ENCODE measurements around the gene ZCCHC24.

ZCCHC24 gene

GRCh38 chr10:79394664-79395063 is 50.8 kb downstream of the ZCCHC24 start:
- DNase-seq: no peak

DNA sequence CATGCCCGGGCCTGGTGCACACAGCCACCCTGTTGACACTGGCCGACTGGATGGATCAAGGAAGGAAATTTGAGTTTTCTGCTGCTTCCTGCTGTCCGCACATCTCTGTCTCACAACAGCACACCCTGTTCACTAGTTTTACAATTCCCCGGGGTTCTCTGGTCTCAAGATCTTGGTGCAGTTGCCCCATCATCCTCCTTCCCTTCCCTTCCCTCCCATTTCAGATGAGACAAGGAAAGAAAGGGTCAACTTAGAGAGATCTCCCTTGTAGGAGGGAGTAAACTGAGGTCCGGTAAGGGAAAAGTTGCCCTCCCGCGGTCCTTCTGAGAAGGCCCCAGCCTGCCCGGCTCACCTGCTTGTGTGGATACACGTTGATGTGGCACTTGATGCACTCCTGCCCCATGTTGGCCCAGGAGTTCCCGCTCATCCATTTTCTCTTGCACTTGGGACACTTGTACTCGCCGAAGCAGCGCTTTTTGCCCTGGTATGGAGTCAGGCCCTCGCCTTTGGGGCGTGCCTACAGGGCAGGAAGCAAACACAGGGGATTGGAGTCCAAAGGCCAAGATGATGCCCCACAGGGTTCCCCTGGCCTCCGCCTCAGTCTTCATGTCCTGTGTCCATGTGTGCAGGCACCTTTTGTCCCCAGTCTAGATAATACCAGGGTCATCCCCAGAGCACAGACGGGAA is 51.4 kb downstream of the ZCCHC24 start:
- DNase-seq: no peak

GRCh38 chr10:79393221-79393923 is 52.1 kb downstream of the ZCCHC24 start:
- no peak for DNase-seq

DNA sequence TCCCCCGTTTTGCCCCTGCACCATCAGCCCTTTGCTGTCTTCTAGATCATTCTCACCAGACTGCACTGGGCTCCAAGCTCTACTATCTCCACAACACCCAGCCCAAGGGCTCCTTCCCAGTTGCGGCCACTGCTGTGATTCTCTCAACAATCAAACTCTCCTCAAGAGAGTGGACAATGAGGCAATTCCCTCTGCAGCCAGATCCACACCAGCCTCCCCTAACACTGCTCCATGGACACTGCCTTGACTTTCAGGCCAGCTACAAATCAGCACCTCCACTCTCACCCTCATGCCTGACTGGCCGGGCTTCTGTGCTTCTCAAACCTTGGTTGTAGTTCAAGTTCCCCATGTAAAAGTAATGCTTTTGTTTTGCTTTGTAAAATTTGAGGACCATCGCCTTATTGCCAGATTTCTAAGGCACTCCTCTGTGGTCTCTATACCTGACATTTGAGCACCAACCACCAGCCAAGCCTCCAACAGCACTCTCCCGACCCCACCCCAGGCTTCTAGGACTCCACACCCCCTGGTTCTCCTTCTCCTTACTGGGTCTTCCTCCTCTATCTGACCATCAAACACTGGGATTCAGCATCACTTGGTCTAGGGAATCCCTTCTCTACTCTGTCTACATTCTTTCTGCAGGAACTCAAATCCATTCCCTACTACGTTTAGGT is 52.8 kb downstream of the ZCCHC24 start:
- no peak for DNase-seq

DNA sequence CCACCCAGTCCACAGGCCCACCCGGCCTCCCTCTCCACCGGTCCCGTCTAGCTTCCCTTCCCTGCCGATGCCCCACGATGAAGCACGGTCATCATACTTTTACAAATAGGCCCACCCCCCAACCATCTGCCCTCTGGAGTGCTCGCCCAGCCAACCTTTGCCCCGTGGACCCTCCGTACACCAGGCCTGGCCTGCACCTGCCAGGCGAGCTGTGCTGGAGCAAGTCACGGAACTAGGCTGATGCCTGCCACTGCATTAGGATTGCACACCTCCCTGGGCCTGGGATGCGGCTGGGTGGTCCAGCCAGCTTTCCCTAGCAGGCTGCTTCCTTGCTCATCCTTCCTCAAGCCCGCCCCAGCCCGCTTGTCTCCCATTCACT is 53.4 kb downstream of the ZCCHC24 start:
- DNase-seq: no peak

DNA sequence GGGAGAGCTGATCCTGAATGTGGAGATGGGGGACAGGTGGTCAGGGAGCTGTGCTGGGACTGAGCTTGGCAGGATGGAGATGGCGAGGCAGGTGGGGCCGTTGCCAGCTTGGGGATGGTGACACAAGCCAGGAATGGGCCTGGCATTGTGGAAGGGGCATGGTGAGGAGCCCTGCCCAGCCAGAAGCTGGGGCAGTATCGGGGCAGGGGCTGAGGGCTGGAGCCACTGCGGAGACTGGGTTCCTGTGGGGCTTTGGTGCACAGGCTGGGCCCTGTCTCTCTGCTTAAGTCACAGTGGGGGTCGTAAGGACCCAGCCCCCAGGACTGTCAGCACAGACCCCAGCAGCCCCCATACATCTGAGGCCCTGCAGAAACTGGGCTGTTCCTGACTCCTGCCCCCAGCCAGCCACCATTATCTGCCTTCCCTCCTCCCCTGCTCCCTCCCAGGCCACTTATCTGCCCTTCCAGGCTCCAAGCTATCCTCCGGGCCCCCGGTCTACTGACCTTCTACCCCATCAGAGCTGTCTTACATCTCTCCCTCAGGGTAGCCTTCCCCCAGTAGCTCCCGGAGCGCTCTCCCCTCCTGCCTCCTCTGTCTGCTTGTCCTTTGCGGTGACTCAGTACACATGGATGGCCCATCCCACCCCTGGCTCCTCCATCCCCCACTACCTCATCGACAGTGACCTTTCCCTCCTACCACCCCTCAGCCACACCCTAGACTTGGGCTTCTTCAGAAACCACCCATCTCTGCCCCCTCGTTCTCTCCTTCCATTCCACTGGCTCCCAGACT is 54.0 kb downstream of the ZCCHC24 start:
- no peak for DNase-seq

- no peak for DNase-seq
These were observed 54.7 kb downstream of the ZCCHC24 start for GRCh38 chr10:79390551-79391229.

DNA sequence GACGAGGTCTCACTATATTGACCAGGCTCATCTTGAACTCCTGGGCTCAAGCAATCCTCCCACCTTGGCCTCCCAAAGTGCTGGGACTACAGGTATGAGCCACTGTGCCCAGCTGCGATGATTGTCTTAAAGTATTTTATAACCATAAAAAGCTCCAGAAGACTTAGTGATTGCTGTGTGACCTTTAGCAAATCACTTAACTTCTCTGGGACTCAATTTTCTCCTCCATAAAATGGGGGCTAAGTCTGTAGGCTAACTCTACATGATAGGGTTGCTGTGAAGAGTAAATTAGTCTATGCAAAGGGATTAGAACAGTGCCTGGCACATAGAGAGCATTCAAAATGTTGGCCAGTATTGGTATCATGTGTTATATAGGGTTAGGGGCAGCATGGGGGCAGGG is 55.4 kb downstream of the ZCCHC24 start:
- DNase-seq: no peak

DNA sequence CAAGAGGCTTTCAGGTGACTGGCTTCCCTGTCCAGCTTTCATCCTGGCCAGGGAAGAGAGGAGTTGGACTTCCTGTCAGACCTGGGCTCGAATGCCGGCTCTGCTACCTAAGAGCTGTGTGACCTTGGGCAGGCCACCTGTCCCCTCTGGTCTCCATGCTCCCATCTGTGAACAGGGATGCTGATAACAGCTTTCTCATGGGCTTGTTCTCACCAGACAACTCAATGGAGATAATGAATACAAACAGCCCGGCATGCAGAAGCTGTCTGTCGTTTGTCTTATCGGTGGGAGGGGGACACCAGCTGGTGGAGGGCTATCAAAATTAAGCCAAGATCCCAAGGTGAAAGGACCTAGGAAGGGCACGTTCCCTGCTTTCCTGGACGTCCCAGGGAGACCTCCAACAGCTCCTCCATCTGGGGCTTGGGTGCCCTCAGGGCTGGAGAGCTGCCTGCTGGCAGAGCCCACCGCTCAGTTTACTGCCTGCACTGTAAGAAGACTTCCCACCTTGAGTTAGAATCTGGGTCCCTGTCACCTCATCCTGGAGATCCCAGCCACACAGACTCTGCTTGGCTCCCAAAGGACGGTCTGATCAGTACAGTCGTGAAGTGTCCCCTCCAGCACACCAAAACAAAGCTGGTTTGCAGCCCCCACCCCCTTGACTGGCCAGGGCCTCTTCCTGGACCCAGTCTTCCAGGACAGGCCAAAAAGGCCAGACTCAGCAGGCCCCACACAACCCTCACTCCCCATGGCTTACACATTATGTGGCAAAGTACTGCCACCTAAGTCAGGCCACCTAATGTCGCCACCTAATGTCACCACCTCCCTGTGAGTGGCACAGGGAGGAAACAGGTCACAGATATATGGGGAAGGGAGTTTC is 57.2 kb downstream of the ZCCHC24 start:
- peak; percentile 2 for DNase-seq

DNA sequence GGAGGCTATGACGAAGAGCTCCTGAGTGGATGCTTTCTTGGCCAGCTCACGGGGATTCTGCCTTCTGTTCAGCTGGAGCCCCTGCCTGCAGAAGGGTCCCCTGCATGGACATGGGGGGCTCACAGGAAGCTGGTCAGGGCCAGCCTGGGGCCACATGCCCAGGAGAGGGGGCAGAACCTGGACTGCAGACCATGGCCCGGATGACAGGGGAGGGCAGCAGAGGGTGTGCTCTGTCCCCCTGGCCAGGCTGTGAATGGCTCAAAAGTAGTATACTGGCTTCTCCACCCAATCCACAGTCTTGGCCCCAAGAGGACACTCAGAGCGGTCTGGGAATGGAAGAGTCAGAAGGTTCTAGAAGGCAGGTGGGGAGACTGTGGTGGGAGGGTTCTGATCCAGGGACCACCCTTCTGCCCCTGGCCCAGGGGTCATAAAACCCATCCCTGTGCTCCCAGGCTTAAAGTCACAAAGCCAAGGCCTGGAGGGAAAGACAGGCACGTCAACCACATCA is 57.9 kb downstream of the ZCCHC24 start:
- no peak for DNase-seq

GRCh38 chr10:79386637-79387465 is 58.6 kb downstream of the ZCCHC24 start:
- DNase-seq: no peak

DNA sequence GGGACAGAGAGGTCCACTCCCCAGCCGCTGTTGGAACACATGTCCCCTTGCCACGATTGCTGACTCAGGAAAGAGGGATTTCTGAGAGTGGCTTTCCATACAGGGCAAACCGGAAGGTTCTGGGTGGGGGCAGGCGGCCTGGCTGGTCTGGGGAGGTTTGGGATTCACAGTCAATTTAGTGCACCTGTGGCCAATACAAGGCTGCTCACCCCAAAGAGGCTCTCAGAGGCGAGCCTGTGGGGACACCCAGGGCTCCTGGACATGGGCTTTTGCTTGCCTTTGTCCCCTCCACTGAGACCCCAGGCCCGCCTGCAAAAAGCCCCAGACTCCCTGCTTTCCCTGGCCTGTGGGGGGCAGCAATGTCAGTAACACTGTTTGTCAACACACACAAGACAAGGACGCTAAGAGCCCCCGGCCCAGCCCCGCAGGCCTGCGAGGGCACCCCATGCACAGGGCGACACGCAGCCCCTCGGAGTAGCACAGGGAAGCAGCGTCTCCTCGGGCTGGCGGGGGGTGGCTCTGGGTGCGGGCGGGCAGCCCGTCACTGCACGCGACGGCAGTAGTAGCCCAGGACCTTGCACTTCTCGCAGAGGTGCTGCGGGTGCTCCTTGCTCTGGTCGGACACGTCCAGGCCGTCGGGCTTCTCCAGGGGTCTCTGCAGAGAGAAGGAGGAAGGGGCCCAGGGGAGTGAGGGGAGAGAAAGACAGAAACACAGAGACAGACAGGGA is 59.5 kb downstream of the ZCCHC24 start:
- no peak for DNase-seq

- no peak for DNase-seq
These were observed 60.0 kb downstream of the ZCCHC24 start for GRCh38 chr10:79385392-79385795.

GRCh38 chr10:79384773-79385391 is 60.5 kb downstream of the ZCCHC24 start:
- DNase-seq: no peak

- no peak for DNase-seq
These were observed 61.3 kb downstream of the ZCCHC24 start for GRCh38 chr10:79383974-79384606.

GRCh38 chr10:79382491-79382941 is 62.9 kb downstream of the ZCCHC24 start:
- no peak for DNase-seq

DNA sequence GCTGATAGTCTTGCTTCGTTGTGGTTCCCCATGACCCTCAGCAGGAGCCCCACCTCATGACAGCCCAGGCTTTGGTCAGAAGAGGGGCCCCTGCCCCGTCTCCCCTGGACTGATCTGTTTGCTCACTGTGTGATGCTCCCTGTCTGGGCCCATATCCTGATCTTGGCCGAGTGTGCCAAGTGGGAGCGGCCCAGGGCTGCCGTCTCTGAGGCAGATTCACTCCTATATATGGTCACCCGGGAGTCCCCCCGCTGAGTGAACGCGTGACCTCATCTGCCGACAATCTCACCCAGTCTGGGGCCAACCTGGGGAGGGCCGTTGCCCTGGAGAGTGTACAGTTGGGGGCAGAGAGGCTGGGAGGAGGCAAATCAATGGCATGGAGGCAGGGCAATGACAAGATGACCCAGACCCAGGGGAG is 63.6 kb downstream of the ZCCHC24 start:
- no peak for DNase-seq

GRCh38 chr10:79380946-79381721 is 64.3 kb downstream of the ZCCHC24 start:
- DNase-seq: no peak
